Right lobe of liver (tissue), 6 donors: Measurements from ENCODE around the gene ZBTB4. TPM values are rescaled to one million over a fixed set of nuclear protein-coding genes. Genes with fewer than 3 reads are reported as not detected.

Experiments
- ATAC-seq, 4 donors: fragments of 200-7000 bp; cut with Tn5 transposase; one replicate each; pipeline ENCODE4 v1.9.1; 2020; ENCODE audit warnings: mild to moderate bottlenecking in 4 of 4, moderate library complexity in 4 of 4
- DNase-seq, 3 donors: peaks; one replicate each; pipeline ENCODE4 v3.0.0-alpha.2; 2020
- H3K27ac ChIP-seq, 3 donors: fragments of 200-600 bp; one replicate each; pipeline ENCODE4 v1.8.0; 2022
- H3K27me3 ChIP-seq, 2 donors: fragments of 200-600 bp; one replicate each; pipeline ENCODE4 v1.8.0; 2022
- H3K36me3 ChIP-seq, 4 donors: fragments of 200-600 bp; sonication (generic) in 1 of 4; one replicate each; pipeline versions ENCODE4 v1.5.1 to v1.8.0; 2017 to 2022; ENCODE audit warnings: control low read depth in 1 of 4
- H3K4me1 ChIP-seq, 4 donors: fragments of 200-600 bp; sonication (generic) in 1 of 4; one replicate each; pipeline versions ENCODE4 v1.5.1 to v1.8.0; 2017 to 2022; ENCODE audit warnings: control low read depth in 1 of 4
- H3K4me3 ChIP-seq, 3 donors: fragments of 200-600 bp; one replicate each; pipeline ENCODE4 v1.8.0; 2022
- H3K9me3 ChIP-seq, 4 donors: fragments of 200-600 bp; sonication (generic) in 1 of 4; one replicate each; pipeline versions ENCODE4 v1.5.1 to v1.8.0; 2017 to 2022; ENCODE audit warnings: control low read depth in 1 of 4
- CTCF ChIP-seq, 4 donors: fragments of 200-600 bp in 3 of 4; fragments of 450-650 bp in 1 of 4; IDR thresholded peaks; one replicate each; pipeline versions ENCODE4 v1.5.1 to v1.8.0; 2016 to 2022; ENCODE audit warnings: antibody characterized with exemption in 4 of 4, mild to moderate bottlenecking in 2 of 4
- POLR2A ChIP-seq: fragments of 450-650 bp; IDR thresholded peaks from one replicate; pipeline ENCODE4 v1.6.1; 2017; ENCODE audit warnings: antibody characterized with exemption, mild to moderate bottlenecking
- WGBS: methylation state at CpG from one replicate; pipeline ENCODE4 v1.1.6; 2018; ENCODE audit warnings: low coverage, low lambda C conversion rate; ENCODE audit not compliant: insufficient coverage; ENCODE audit errors: missing lambda C conversion rate; 5-methylcytosine and 5-hydroxymethylcytosine counted together
- intact Hi-C, 2 donors: fragments of 100-400 bp; cut with DNase I; formaldehyde crosslinking; loops; one replicate each; pipeline versions ENCODE4 v1.11.2 to v1.14.1; 2022
- total RNA-seq, 6 experiments: library from RNA; depleted of rRNA in 2 of 6; stranded (reverse); fragments of >200 nt in 2 of 6; fragmentation: NEBNext Ultra II Directional in 3 of 6; extraction: Animal tissue kit (Norgen Biotek cat#: 25700) in 3 of 6; gene quantifications; one replicate each; pipeline versions ENCODE4 v1.1.0 to v1.2.4, GENCODE V29; 2016 to 2023
- donor health status: DM: no; HTN: yes; CAD: no.
- donor health status: DM: no; HTN: no; CAD: no.
- donor health status: DM: no; HTN: no; CAD: no.
- donor health status: DM: no; HTN: yes; CAD: no.
- donor health status: DM: no; HTN: yes; CAD: no.

Gene ZBTB4
- total RNA-seq, 6 experiments from 2014 or later = 5.7 to 10.5 (median 7.9) TPM

DNA sequence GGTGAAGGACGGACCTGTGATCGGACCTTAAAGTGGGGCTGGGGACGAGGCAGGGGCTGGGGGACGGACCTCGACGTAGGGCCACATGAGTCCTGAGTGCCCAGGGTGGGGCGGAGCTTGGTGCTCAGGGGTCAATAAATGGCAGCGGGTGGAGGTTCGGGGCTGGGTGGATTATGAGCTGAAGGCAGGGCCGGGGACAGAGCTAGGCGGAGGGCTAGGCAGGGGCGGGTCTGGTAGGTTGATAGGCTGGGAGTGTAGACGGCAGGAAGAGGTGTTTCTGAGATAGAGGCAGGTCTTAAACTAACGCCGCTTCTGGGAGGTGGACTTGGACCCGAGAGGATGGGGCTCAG is 33.8 kb downstream of the ZBTB4 start:
- H3K4me1 ChIP-seq = peaks cover 0 to 11% (median 2%) of the 10 kb centered on the region in 4 donors
- TF ChIP-seq POLR2A = peak; percentile 37
- TF ChIP-seq CTCF (IDR thresholded peaks at IDR 0.05) = no peak
- intact Hi-C loops = no loop called here
- DNase-seq (peak; percentile 82 to 91 (median 91)), ATAC-seq (peak; percentile 82 to 93 (median 86))
- H3K9me3 ChIP-seq = no peaks in the 10 kb centered on the region
- H3K4me3 ChIP-seq = peak overlapping the region; percentile 52 to 72 (median 57)
- H3K27ac ChIP-seq = peak overlapping the region in 2 of 3 donors; percentile 24 to 73
- H3K27me3 ChIP-seq = no peaks in the 10 kb centered on the region
- WGBS = 2% methylated on average over 16 of the region's 16 CpGs
- no peaks in the 10 kb centered on the region for H3K36me3 ChIP-seq

DNA sequence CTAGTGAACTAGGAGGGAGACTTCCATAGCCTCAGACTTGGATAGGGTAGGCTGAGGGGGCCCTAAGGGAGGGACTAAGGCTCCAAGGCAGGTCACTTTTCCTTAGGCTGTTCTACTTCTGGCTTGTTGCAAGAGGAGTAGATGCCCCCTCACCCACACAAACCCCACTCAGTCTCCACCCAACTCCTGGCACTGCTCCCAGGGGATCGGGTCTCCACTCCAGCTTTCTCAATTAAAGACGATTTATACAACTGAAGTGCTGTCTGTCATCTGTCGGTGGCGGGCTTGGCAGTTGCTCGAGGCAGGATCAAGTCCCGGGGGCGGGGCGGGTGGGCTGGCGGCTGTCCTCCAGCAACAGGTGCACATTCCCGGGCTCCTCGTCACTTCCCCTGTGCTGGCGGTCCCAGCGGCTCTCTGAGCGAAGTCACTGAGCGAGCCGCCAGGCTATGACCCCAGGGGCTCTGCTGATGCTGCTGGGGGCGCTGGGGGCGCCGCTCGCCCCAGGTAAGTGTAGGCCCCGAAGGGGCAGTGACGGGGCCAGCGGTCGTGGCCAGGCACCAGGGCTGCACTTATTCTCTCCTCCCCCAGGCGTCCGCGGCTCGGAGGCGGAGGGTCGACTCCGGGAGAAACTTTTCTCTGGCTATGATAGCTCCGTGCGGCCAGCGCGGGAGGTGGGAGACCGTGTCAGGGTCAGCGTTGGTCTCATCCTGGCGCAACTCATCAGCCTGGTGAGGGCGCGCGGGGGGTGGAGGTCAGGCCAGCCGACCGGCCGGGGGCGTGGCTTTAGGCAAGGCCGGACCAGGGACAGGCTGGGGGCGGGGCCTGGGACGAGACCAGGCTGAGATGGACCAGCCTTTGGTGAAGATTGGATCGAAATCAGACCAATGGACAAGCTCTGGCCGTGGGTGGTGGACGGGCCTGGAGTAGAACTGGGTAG is 34.5 kb downstream of the ZBTB4 start, which contains the start of gene CHRNB1:
TSS of gene CHRNB1 (plus strand) at position 380 of the 937 bp plus-strand sequence. CDS start at position 447, 67 bp downstream.
- Histone ChIP-seq H3K9me3 (no peaks in the 10 kb centered on the region), H3K27ac (peak within 1 kb of the TSS in 2 of 3 donors; percentile 24 to 73), H3K4me1 (peaks cover 0 to 18% (median 4%) of the 10 kb centered on the region in 4 donors), H3K4me3 (peak within 1 kb of the TSS; percentile 52 to 72 (median 57)), H3K36me3 (no peaks in the 10 kb centered on the region), H3K27me3 (no peaks in the 10 kb centered on the region)
- TF ChIP-seq CTCF (IDR thresholded peaks at IDR 0.05) (no peak), POLR2A (peak; percentile 50)
- intact Hi-C loops = no loop called here
- 0% methylated on average over 9 of the region's 51 CpGs for WGBS
- peak; percentile 93 to 95 (median 95) for DNase-seq
- ATAC-seq = peak; percentile 92 to 95 (median 94)

- WGBS = 79% methylated on average over 7 of the region's 7 CpGs
- no peak overlapping the region for H3K27ac ChIP-seq
- peaks cover 0 to 23% (median 8%) of the 10 kb centered on the region in 4 donors for H3K4me1 ChIP-seq
- ATAC-seq = no peak
- H3K4me3 ChIP-seq = no peak overlapping the region
- no peaks in the 10 kb centered on the region for H3K27me3 ChIP-seq
- intact Hi-C loops = no loop called here
- no peak for TF ChIP-seq CTCF (IDR thresholded peaks at IDR 0.05)
- no peak for TF ChIP-seq POLR2A
- no peak for DNase-seq
- H3K36me3 ChIP-seq = no peaks in the 10 kb centered on the region
- no peaks in the 10 kb centered on the region for H3K9me3 ChIP-seq
These were observed 35.6 kb downstream of the ZBTB4 start for GRCh38 chr17:7443499-7444485.

DNA sequence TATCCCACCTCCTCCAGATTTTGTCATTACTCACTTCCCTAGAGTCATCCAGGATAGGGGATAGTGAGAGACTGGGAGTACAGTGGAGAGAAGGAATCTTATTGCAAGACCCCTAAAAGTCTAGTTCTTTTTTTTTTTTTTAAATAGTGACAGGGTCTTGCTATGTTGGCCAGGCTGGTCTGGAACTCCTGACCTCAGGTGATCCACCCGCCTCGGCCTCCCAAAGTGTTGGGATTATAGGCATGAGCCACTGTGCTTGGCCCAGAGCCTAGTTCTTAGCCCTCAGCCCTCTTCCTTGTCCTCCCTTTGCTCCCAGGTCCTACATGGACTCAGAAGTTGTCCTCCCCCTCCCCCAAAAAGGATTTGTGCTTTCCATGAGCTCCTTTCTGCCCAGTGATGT is 37.3 kb downstream of the ZBTB4 start:
- H3K9me3 ChIP-seq = no peaks in the 10 kb centered on the region
- TF ChIP-seq CTCF (IDR thresholded peaks at IDR 0.05) = no peak
- no peak for TF ChIP-seq POLR2A
- no peak overlapping the region for H3K27ac ChIP-seq
- ATAC-seq (no peak), DNase-seq (no peak)
- H3K36me3 ChIP-seq = no peaks in the 10 kb centered on the region
- no CpG with 5 or more reads among the region's 2 CpGs for WGBS
- no peaks in the 10 kb centered on the region for H3K27me3 ChIP-seq
- peaks cover 0 to 28% (median 8%) of the 10 kb centered on the region in 4 donors for H3K4me1 ChIP-seq
- no peak overlapping the region for H3K4me3 ChIP-seq
- intact Hi-C loops = no loop called here
